ENCODE measurements around the gene RIF1. TPM values are rescaled to one million over a fixed set of nuclear protein-coding genes. Genes with fewer than 3 reads are reported as not detected.

RIF1 gene
- polyA plus RNA-seq, 1 donor = 89.3 TPM

- no peak for DNase-seq
These were observed 111.3 kb downstream of the RIF1 start for GRCh38 chr2:151520976-151521375.

- DNase-seq = no peak
These were observed 112.9 kb downstream of the RIF1 start for GRCh38 chr2:151522556-151522955.

- no peak for DNase-seq
These were observed 114.1 kb downstream of the RIF1 start for GRCh38 chr2:151523850-151524249.

DNA sequence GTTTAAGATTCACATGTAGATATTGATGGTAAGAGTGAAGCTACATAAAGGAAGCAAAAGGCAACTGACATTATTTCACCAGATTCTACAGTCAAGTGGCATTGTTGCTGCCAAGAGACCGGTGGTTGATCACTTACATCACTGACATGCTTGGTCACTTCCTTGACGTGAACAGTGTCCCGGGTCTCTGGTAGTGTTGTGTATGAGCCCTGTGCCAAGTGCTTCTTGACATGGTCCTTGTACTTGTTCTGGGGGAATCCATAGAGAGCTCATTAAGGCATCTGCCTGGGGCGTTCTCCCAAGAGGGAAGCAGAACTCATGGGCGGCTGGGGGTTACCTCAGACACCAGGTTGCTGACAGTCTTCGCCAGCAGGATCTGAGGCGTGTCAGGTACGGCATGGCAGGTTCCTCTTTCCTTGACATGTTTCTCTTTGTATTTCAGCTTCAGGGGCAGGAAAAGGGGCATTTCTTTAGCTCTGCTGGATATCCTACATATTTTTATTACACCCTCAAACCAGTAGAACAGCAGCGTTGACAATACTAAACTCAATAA, 116.2 kb downstream of the RIF1 start:
- no peak for DNase-seq

- DNase-seq = no peak
These were observed 116.9 kb downstream of the RIF1 start for GRCh38 chr2:151526572-151527090.

Other genes starting within 250 kb of the RIF1 start
- gene RBM43, start 148.0 kb upstream of the RIF1 start, polyA plus RNA-seq (ENCODE audit: insufficient read length) = 10.7 TPM
- 6.2 TPM for gene NMI, start 120.2 kb upstream of the RIF1 start, polyA plus RNA-seq (ENCODE audit: insufficient read length)
- 9.0 TPM for gene TNFAIP6, start 52.3 kb upstream of the RIF1 start, polyA plus RNA-seq (ENCODE audit: insufficient read length)